ENCODE measurements around the gene ERF.

GRCh38 chr19:42286349-42287016 lies 31.6 kb upstream of the ERF start:
- TF ChIP-seq GATA3 (IDR thresholded peaks at IDR 0.05; ENCODE audit: low read depth, low read length) (no peak), GATA2 (IDR thresholded peaks at IDR 0.05; ENCODE audit: low read depth, low read length) (no peak)
